HG03175 (cell line): ENCODE results near the gene CLCF1.
A peak's percentile ranks its signal among the peaks of the same experiment; 100 is the strongest.

Experiments used
- ATAC-seq: cut with Tn5 transposase; IDR thresholded peaks from one replicate; pipeline ENCODE4 v1.9.1; 2021; ENCODE audit warnings: mild to moderate bottlenecking, moderate library complexity; ENCODE audit not compliant: unreplicated experiment

Gene CLCF1

DNA sequence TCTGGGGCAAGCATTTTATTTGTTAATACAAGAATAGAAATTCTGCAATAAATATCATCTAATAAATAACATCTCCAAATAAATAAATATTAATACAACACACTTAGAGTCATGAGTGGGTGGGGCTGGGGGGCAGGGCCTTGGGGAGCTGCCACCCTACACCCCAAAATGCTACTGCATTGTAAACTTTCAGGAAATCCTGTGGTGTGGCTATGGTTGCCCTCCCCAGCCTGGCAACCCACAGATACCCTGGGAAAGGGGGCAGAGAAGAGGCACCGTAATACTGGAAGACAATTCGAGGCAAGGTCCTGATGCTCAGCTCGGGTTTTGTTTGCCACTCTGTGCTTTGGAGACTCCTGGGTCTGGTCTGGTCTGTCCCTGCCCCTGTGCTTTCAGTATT, 9.2 kb downstream of the CLCF1 start:
- ATAC-seq: no peak

DNA sequence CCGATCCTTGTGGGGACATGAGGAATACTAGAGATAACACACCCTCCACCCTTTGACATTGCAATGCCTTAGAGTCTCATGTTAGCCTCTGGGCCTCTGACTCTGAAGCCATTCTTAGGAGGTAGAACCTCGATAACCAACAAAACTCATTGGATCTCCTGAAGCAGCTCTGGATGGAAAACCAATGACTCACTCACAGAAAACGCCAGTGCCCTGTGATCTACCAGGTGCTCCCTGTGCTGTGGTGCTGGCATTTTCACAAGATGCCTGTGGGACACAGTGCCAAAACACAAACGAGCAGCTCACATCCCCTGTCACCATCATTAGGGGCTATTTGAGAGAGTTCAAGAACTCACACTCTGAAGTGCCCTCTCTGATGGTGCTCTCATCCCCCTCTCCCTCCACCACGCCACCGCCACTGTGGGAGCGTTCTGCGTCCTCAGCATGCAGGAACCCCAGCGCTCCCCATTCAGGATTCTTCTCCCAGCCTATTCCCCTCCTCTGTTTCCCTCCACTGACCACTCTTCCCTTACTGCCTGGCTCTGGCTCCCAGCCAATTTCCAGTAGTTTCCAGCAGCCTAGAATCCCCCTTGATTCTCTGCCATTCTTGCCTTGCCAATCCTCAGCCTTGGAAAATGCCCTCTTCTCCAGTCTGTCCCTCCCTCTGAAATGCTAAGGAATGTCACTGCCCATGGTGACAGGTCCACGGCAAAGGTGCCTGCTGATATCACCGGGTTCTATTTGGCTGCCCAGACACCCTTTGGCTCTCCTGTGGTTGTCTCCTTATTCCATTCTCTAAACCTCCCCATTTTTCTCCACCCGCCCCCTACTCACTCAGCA, 15.3 kb downstream of the CLCF1 start:
- no peak for ATAC-seq

DNA sequence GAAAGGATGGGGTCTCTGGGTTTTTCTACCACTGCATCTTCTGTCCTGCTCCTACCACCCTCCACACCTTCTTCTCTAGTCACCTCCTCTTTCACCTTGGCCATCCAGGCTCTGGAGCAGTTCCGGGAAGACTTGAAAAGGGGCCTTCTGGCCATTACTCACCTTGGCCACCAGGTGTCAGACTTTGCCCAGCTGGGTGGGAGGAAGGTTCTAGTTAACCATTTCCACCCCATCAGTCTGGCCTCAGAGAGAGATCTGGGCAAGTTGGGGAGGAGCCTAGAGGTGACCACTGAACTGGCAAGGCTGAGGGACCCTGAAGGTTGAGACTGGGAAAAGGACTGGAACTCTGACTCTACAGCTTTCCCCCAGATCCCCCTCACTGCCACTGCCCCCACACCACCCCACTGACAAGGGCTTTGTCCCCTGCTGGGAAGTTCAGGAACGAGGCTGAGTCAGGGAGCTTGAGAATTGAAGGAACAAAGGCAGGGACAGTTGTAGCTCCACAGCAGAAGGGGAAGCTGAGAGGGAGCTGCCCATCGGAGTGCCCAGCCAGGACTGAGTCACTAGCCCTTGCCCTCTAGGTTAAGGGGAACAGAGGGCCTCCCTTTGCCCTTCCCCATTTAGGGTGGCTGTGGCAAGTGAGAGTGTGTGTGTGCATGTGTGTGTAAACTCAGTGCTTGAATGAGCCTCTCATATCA, 16.4 kb downstream of the CLCF1 start:
- ATAC-seq: no peak

DNA sequence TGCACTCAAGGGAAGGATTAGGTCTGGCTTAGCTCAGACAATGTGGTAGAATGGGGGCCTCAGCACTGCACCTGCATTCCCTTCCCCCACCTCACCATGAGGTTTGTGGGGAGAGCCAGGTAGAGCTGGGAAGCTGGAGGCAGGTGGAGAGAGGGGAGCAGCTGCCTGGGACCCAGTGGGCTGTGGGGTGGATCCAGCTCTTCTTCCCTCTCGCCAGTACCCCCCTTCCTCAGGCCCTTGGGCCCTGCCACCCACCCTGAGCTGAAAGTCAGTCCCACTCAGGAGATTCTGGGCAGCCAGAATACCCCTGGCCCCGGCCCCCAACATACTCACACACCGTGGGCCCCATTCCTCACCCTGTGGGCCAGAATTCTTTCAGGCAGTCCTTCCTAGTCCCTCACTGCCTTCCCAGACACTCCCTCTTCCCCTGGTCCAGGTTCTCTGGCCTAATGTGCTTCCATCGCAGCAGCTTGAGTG, 17.0 kb downstream of the CLCF1 start:
- no peak for ATAC-seq

DNA sequence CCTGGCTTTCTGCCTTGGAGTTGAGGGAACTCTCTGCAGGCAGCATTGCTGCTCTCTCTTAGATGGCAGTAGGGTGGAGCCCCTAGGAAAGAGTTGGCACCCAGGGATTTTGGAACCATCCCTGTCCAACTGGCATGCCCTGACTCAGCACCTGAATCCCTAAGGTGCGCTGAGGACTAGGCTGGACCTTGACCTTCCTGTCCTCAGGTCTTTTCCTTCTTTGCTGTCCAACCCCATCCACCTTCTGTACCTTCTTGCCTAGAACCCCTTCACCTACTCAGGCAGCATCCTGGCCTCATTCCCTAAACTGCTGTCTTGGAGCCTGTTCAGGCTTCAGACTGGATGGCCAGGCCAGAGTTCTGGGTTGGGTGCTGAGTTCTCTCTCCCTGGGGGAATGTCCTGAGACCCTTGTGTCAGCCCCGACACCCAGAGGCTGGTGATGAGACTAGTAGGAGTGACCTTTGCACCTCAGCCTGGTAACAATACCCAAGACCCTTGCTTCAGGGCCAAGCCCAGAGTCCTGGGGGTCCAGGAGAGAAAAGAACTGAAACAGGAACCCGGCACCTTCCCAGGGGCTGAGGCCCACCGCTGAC, 17.5 kb downstream of the CLCF1 start:
- ATAC-seq: no peak

DNA sequence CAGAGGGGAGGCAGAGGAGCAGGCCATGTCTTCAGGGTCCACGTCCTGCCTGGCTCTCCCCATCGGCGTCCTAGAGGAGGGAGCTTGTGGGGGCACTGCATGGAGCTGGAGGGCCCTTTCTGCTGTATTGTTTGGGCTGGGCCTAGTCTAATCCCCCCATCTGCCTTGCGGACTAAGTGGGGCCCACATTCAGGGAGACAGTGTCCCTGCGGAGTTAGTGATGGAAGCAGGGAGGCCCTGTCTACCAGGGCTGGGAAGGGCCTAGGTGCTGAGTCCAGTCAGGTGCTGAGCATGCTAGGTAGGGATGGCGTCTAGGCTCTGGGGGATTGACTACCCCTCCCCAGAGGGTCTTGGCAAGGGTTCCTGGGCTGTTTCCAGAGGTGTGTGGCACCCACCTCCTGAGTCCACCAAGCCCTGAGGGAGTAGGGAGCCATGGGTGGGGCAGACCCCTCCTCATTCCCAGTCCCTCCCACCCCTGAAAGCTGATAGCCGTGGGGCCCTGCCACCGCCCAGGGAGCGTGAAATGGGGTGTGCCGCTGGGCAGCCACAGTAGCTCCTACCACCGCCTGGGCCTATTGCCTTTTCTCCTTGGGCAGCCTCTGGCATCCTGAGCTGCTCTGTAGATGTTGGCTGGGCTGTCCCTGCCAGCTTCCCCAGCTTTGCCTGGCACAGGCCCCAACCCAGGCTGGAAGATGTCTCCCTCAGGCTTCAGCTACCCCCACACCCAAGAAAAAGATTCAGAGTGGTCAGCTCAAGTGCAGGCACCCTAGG, 18.2 kb downstream of the CLCF1 start:
- no peak for ATAC-seq

DNA sequence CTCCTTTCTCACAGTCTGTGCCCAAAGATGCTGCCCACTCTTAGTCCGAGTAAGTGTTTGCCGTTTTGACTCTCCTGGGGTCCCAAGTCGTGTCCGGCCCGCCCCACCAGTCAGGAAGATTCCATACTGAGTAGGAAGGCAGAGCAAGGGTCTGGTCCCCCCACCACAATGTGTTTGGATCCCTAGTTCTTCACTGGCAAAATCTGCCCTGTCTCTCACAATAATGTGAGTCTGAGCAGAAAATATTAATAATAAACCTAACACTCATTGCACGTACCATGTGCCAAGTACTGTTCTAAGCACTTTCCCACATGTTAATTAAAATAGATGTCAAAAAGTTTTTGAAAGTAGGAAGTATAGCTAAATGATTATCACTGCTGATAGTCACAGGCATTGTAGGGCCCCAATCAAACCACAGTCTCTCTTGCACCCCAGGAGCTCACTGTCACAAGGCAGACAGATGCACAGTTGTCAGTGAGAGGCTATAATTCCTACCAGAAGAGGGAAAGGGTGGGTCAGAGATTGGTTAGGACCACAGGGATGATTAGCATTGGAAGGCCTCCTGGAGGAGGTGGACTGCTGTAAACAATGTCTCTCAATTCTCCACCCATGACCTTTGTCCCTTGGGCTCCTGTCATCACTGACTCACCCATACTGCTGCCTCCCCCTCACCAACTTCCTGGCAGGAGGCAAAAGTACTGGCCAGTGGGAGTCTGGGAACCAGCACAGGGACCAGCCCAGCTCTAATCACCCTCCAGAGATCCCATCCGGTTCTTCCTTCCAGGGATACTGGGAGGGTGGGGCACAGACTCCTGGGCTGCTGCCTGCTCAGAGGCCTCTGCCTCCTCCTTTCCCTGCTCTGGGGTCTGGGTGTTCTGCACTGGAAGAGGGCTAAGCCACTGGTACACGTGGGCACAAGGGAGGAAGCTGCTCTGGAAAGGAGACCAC, 19.0 kb downstream of the CLCF1 start:
- ATAC-seq: peak; percentile 7

DNA sequence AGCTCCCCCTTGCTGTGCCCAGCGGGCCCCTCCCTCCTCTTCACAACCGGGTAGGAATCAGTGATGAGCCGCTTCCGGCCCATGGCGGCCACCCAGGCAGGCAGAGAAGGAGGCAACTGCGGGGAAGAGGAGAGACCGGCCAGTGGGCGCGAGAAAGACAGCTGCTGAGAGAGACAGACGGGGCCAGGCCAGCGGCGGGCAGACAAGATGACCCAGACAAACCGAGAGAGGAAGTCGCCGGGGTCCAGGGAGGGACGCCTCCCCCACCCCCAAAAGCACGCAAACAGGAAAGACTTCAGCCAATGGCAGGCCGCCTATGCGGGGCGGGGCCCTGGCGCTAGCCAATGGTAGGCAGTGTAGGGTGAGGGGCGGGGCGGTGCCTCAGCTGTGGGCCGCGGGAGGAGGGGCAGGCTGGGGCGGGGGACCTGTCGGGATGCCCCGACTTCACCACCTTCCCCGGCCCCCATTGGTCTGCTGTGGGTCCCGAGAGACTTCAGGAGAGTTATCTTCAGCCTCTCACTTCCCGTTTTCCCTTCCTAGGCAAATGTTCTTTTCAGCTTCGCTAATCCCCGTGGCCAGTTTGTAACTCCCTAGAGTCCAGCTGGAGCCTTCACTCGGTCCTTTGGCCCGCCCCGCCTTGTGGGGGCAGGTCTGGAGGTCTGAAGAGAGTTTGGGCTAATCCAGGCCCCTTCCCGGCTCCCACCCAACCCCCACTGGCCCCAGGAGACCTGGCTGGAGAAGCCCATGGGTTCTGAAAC, 19.9 kb downstream of the CLCF1 start, which contains the start of gene POLD4:
TSS of gene POLD4 (minus strand) at position 230 of the 758 bp plus-strand sequence. CDS start at position 83, 147 bp downstream.
- ATAC-seq: peak; percentile 71

DNA sequence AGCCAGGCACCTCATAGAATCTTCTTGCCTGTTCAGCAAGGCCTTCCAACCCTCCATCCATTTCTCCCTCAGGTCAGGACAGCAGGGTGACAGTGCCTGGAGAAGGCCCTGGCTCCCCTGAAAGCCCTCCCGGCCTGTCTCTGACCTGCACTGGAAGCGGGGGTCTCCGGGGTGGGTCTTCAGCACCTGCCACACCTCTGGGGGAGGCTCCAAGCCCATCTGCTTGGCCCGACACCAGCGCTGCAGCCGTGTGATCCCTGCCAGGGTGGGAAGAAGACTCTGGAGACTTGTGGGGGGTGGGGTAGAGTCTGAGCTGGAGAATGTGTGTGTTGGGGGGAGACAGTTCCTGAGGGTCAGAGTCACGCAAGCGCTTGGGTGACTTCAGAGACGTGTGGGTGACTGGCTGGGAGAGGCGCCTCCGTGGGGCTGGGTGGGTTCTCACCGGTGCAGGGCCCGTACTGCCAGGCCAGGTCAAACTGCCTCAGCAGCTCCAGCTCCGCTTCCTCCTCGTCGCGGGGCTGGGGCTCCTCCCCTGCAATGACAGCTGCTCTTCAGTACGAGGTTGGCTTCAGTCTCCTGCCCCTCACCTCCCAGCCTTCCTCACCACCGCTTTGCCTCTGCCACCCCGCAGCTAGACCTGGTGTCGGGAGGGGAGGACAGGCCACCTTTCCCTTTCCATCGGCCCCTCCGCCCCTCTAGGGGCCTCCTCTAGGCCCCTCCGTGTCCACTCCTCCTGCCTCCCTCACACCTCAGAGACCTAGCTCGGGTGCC, 20.7 kb downstream of the CLCF1 start:
- peak; percentile 23 for ATAC-seq

DNA sequence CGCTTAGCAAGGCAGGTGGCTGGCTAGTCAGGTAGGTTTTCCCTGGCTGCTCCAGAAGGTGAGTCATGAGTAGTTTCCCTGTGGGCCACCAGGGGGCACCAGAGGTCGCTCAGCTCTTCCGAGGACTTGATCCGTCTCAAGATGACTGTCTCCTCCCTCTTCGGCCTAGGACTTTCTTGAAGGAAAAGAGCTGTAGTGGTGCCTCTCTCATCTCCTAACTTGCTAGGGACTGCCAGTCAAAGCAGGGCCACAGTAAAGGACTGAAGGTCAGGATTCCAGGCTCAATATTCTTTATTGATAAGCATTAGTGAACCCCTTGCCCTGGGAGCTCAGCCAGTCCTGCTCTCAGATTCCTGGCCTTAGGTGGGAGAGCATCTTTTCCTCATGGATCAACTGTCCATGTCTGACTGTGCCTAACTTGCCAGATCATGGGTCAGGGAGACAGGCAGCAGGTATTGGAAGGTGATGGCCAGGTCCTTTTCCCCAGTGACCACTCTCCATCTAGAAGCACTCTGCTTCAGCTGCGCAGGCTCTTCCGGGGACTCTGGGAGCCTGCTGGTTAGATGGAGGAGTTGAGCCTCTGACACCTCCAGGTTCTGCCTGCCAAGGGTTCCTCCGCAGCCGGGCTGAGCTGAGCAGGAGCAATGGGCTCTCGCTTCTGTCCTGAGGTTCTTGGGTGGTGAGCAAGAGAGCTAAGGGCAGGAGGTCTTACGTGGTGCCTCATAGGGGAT, 22.0 kb downstream of the CLCF1 start:
- no peak for ATAC-seq

DNA sequence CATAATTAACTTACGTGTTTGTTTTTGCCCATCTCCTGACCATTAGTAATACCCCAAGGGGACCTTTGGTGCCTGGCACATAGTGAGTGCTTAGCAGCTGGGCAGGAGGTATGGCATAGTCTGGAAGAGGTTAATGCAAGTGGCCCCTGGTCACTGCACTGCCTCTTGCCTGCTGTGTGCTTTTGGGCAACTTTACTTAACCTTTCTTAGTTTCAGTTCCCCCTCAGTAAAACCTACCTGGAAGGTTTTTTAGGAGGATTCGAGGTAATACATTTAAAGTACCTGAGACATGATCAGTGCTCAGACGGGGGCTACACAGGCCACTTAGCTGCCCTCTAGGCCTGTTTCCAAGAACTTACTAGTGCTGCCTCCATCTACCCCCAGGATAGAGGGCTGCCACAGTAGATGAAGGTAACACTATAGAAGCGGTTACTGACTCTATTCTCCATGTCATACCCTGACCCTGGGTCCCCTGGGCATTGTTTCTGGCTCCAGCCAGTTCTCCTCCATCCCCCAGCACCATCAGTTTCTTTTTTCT, 23.4 kb downstream of the CLCF1 start:
- no peak for ATAC-seq

DNA sequence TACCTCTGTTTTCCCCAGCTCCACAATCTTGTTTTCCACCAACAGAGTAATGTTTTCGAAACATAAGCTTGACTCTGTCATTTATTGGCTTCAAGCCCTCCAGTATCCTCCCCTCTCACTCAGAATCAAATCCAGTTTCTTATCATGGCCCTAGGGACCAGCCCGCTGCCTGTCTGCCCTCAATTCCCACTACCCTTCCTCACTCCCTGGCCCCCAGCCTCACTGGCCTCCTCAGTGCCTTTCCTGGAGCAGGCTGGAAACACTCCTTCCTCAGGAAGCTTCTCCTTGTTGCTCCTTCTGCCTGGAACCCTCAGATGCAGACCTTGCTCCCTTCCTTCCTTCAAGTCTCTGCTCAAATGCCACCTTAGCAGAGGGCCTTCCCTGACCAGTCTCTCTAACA, 23.9 kb downstream of the CLCF1 start:
- no peak for ATAC-seq

DNA sequence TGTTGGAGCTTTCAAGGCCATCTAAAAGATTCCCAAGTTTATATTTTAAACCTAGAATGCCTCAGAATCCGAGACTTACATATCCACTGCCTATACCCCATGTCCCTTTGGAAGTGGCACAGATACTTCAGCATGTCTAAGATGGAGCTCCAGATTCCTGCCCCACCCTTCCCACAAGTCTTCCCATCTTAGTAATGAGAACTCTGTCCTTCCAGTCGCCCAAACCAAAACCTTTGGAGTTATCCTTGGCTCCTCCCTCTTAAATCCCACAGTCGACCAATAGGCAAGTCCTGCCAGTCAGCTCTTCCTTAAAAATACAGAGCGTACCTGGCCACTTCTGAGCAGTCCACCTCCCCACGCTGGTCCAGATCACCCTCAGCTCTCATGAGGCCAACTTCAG, 24.4 kb downstream of the CLCF1 start:
- ATAC-seq: no peak

DNA sequence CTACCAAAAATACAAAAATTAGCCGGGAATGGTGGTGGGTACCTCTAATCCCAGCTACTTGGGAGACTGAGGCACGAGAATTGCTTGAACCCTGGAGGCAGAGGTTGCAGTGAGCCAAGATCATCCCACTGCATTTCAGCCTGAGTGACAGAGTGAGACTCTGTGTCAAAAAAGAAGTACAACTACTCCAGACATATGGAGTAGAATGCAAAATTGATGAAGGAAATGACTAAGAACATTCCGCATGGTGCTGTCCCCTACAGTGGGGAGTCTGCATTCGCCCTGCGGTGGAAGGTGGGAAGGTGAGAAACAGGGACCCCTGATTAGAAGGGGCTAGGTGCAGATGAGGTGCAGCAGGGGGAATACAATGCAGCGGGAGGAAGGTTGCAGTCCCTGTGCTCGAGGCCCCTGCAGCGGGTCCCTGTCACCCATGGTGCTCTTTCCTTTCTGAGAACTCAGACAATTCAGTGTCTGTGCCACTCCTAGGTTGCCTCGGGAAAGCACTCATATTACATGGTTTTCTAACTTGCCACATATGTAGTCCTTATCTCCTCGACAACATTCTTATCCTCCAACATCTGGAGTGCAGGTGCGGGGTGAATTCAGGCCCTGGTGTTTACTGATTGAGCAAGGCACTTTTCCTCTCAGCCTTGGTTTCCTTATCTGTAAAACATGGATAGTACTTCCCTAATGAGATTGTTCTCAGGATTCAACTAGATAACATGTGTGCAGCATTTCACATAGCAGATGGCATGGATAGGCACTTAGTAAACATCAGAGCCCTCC, 25.2 kb downstream of the CLCF1 start:
- no peak for ATAC-seq

DNA sequence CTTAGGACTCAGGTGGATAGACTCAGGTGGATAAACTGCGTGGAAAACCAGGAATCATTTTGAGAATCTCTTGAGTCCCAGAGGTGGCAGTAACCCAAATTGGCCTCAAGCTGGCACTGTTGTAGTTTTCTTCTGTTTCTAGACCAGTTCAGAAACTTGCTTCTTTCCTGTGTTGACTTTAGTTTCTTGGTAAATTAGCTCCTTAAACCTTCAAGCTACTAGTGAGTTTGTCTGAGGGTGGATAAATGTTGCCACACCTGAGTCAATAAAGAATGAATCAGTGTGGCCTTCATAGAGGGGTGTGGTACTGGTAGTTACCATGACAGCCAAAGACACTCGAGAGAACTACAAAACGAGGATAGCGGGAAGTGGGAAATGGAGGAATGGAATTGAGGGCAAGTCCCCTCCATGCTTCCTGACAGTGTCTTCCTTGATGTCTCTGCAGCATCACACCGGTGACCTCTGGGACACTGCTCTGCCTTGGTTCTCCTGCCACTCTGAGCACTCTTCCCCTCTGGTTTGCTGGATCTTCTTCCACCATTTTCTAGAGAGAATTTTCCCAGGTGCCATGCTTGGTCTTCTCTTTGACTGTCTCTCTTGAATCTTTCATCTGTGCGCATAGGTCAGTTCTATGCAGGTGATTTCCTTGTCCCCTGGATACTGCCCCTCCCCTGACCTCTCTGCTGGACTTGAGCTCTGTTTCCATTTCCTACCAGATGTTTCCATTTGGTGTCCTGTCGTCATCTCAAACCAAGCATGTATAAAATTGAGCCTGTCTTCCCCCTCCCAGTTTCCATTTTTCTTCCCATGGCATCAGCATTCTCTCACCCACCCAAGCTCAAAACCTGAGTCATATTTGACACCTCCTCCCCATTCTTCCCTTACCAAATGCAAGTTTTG, 27.2 kb downstream of the CLCF1 start:
- no peak for ATAC-seq
